ENCODE results near the gene CST7.
"Not testable (repeated sequence)": the region's sequence is repeated elsewhere in the genome, so short reads cannot be mapped to it uniquely, and the experiment has no call there.

The CST7 gene

GRCh38 chr20:24929867-24930723 lies 19.0 kb upstream of the CST7 start:
- not testable (repeated sequence) for DNase-seq

GRCh38 chr20:24930724-24931688 lies 18.1 kb upstream of the CST7 start:
- not testable (repeated sequence) for DNase-seq

DNA sequence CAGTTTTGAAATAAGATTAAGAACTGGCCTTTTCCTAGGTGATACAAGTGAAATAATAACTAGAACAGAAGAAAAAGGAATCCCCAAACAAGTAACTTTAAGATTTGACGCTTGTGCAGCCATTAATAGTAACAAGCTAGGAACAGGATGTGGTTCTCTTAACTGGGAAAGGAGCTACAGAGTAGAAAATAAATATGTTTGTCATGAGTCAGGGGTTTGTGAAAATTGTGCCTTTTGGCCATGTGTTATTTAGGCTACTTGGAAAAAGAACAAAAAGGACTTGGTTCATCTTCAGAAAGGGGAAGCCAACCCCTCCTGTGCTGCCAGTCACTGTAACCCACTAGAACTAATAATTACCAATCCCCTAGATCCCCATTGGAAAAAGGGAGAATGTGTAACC lies 17.2 kb upstream of the CST7 start:
- peak; percentile 40 for DNase-seq

- DNase-seq: no peak
Measured at GRCh38 chr20:24933266-24933908, 15.7 kb upstream of the CST7 start.

DNA sequence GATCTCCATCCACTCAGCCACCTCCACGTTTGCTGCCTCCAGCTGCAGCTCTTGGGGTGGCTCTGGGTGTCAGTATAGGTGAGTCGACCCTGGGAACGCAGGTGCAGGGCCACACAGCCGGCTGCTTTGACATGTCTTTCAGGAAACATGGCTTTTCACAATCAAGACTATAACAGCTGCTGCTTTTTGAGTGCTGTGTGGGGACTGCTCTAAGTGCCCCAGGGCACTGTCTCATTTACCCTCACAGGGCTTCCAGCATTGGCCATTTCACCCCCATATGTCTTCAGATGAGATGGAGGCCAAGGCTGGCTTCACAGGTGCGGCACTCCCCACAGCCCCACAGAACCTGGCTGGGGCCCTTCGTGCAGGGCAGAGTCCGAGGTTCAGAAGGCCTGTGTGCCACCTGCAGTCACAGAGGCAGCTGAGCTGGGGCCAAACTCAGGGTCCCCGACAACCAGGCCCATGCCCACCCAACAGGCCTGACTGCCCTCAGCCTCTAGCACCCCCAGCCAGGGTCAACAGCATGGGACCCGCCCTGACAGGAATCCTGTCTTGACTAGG lies 14.9 kb upstream of the CST7 start:
- no peak for DNase-seq

DNA sequence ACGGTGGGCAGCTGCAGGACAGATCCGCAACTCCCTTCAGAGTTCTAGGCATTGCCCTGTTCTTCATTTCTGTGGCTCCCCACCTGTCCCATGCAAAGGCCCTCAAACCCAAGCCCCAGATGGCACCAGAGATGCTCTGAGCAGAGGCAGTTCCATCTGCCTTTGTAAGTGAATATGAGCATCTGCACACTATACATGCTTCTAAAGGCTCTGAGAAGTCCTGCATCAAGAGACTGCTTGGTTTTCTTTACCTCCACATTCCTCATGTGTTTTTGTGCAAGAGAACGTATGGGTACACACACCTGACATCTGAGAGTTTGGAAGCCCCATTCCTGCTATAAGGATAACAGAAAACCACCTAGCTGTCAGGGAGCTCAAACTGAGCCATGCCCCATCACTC lies 14.4 kb upstream of the CST7 start:
- no peak for DNase-seq

DNA sequence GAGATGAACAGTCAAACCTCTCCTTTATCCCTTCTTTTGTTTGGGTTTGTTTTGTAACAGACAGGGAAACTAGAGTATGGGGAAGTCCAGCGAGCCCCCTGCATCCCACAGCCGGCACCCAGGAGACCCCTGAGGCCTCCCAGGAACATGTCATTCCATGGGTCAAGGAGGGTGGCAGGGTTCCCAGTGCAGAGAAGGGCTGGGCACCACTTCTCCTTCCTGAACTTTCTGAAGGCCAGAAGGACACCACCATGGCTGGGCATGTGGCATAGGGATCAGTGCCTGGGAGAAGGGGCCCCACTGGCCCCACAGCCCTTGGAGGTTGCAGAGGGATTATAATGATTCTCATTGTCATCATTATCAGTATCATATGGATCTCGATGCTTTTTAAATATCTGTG lies 13.9 kb upstream of the CST7 start:
- no peak for DNase-seq

- DNase-seq: no peak
Measured at GRCh38 chr20:24935766-24936525, 13.1 kb upstream of the CST7 start.

GRCh38 chr20:24936526-24937407 lies 12.3 kb upstream of the CST7 start:
- no peak for DNase-seq

GRCh38 chr20:24937579-24937978 lies 11.5 kb upstream of the CST7 start:
- DNase-seq: no peak

DNA sequence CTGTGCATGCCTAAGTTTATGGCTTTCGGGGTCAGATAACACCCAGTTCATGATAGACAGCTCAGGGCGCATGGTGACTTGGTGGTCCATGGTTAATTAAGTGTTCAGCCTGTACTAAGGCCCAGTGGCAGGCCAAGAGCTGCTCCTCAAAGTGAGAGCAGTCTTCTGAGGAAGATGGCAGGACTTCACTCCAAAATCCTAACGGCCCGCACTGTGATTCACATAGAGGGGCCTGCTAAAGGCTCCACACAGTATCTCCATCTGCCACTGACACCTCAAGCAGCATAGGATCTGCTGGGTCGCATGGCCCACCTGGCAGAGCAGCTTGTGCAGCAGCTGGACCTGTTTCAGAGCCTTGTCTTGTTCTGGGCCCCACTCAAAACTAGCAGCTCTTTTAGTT lies 10.6 kb upstream of the CST7 start:
- DNase-seq: no peak

DNA sequence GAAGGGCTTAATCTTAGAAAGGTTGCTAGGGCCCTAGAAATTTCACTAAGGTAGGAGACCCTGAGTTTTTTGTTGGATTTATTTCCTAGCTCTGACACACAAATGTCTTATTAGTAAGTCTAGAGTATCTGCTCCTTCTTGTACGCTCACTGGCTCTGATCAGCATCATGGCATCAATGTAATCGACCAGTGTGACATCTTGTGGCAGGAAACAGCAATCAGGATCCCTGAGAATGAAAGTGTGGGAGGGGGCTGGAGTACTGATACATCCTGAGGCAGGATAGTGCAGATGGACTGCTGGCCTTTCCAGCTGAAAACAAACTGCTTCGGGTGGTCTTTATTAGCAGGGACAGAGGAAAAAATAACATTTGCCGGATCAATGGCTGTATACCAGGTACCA lies 10.0 kb upstream of the CST7 start:
- DNase-seq: no peak

GRCh38 chr20:24942679-24943078 lies 6.4 kb upstream of the CST7 start:
- no peak for DNase-seq

- DNase-seq: no peak
Measured at GRCh38 chr20:24943196-24943595, 5.9 kb upstream of the CST7 start.

GRCh38 chr20:24943731-24944130 lies 5.3 kb upstream of the CST7 start:
- no peak for DNase-seq

DNA sequence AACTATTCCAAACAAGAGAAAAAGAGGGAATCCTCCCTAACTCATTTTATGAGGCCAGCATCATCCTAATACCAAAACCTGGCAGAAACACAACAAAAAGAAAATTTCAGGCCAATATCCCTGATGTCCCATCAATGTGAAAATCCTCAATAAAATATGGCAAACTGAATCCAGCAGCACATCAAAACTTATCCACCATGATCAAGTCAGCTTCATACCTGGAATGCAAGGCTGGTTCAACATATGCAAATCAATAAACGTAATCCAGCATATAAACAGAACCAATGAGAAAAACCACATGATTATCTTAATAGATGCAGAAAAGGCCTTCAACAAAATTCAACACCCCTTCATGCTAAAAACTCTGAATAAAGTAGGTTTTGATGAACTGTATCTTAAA lies 2.7 kb upstream of the CST7 start:
- not testable (repeated sequence) for DNase-seq

- not testable (repeated sequence) for DNase-seq
Measured at GRCh38 chr20:24948396-24948938, 602 bp upstream of the CST7 start.

GRCh38 chr20:24949756-24950127 lies 673 bp downstream of the CST7 start:
- DNase-seq: peak; percentile 82

- no peak for DNase-seq
Measured at GRCh38 chr20:24950128-24950835, 1.2 kb downstream of the CST7 start.
